ENCODE results near the gene SPATA33.

SPATA33 gene

DNA sequence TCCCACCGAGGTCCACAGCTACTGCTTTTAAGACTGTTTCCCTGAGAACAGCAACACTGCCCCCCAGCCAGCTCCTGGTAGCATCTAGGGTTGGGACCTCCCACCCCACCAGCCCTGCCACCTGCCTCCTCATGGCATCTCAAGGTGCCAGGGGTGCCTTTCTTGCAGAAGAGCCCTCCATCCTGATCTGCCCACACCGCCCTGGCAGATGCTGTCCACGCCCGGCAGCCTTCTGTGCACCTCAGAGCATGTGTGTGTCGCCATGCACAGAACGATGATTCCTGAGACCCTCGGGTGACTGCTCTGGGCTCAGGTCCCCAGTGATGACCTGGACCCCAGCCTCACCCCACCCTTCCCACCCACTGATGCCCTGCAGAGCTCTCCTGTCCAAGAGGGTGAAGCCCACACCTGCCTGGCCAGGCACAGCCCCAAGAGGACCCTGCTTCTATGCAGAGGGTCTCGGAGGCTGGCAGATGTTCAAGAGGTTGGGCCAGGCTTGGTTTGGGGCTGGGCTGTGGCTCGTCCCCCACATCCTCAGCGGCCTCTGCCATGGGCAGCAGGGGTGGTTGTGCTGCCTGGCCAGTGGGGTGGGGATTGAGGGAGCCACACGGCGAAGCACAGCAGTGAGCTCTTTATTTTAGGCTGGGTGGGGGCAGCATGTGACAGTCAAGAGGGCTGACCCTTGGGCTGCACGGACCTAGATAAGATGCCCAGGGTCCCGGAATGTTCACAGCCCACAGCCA lies 49.1 kb downstream of the SPATA33 start:
- DNase-seq (ENCODE audit: low read depth in 1 of 2, low spot score in 1 of 2): no peak

- no peak for DNase-seq (ENCODE audit: low read depth in 1 of 2, low spot score in 1 of 2)
Observed at GRCh38 chr16:89707695-89708094, 50.1 kb downstream of the SPATA33 start.

DNA sequence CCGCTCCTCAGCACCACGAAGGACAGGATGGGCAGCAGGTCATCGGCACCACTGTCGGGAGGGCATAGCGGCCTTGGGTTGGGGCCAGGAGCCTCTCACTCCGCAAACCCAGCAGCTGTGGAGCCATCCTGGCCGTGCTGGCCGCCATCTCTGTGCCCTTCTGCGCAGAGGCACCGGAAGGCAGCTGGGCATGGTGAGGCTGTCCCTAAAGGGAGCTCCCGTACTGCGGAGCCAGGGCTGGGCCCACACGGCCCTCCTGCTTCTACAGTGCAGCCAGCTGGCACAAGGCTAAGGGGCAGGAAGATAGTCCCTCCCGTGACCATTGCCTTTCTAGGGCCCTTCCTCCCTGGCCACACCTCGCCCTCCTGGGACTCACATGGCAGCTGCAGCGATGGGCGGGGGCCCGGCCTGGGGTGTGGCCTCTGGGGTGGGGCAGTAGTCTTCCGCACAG lies 50.9 kb downstream of the SPATA33 start:
- no peak for DNase-seq (ENCODE audit: low read depth in 1 of 2, low spot score in 1 of 2)

DNA sequence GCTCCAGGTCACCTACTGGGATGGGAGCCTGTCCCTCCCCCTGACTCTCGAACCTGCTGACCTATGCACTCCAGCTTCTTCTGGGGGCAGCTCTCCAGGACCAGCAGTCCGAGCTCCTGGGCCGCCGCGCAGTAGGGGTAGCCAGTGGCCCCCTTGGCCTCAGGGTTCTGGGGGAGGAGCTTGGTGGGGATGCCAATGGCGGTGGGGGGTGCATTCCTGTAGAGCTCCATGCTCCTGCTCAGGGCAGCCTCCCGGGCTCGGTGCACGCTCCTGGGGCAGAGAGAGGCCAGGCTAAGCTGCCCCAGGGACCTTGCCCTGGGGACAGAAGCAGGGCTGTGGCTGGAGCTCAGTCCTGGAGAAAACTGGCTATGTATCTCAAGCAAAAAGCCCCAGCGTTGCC lies 51.5 kb downstream of the SPATA33 start:
- no peak for DNase-seq (ENCODE audit: low read depth in 1 of 2, low spot score in 1 of 2)

DNA sequence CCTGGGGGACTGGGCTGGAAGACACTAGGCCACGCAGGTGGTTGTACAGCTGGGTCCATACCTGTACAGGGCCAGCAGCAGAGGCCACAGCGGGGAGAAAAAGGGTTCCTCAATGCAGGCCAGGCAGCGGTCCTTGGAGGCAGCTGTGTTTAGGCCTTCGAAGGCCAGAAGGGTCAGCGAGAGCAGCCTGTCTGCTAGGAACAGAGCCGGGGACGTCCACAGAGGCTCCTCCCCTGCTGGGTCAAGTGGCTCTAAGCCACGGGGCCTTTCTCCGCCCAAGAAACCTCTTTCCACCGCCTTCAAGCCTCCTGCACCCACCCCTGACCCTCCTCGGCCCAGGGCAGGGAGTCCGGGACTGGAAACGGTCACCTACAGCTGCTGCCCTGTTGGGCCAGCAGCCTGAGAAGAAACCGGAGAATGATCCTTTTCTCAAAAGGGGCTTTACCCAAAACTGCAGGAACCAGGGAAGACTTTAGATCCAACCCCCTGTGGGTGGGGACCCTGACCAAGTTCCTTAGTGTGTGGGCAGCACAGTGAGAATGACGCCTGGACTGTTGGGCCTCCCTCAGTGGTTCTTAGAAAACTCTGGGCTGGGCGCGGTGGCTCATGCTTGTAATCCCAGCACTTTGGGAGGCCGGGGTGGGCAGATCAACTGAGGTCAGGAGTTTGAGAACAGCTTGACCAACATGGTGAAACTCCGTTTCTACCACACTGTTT lies 52.2 kb downstream of the SPATA33 start:
- no peak for DNase-seq (ENCODE audit: low read depth in 1 of 2, low spot score in 1 of 2)

DNA sequence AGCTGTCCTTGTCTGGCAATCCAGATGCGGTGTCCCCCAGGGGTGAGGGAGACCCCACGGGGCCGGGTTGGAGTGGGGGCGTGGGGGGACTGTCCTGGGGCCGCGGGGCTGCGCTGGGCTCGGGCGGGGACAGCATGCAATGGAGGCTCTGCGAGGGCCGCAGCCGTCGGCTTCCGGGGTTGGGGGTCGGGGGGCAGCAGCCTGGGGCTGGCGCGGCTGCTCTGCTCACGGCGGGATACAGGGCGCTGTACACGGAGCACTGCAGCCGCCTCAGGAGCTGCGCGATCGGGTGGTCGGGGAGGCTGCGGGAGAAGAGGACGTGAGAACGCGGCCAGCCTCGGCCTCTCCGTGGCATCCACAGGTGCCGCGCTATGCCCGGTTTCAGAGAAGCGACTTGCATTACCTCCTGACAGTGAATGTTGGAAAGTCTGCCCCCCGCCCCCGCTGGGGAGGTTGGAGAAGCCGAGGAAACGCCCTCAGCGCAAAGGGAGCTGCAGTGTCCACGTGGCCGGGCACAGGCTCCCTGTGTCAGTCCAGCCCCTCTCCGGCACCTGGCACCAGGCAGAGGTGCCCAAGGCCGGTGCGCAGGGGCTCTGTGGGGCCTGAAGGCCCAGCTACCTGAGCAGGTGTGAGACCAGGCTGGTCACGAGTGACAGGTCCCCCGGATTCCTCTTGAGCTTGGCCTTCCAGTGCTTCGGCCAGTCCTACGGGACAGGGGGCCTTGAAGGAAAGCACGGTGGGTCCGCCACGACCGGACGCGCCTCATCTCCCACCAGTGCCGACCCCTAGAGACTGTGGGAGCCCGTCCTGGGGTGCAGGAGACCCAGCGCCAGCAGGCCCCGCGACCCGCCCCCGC lies 53.3 kb downstream of the SPATA33 start:
- DNase-seq (ENCODE audit: low read depth in 1 of 2, low spot score in 1 of 2): no peak

DNA sequence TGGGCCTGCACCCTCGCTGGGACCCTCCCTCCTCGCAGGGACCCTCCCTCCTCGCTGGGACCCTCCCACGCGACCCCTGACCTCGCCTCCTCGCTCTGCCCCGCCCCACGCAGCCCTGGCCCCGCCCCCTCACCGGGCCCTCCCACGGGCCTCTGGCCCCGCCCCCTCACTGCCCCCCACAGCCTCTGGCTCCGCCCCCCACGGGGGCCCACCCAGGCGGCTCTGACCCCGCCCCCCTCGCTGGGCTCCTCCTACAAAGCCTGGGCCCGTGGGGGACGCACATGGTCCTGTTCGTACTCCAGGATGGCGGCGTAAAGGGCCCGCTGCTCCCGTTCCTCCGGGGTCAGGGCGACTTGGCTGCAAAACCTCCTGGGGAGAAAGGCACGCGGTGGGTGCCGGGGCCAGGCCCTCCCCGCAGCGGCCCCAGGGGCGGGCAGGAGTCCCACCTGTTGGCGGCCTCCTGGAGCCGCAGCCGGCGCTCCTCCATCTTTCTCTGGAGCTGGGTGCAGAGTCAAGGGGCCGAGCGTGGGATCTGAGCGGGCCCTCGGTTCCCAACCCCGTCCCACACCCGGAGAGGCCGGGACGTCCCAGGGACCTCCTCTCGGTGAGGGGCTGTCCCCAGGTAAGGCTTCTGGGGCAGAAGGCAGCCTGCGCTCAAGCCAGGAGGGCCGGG lies 54.1 kb downstream of the SPATA33 start:
- DNase-seq (ENCODE audit: low read depth in 1 of 2, low spot score in 1 of 2): peak; percentile 58 to 65

- DNase-seq (ENCODE audit: low read depth in 1 of 2, low spot score in 1 of 2): no peak
Observed at GRCh38 chr16:89712274-89712781, 54.7 kb downstream of the SPATA33 start.

DNA sequence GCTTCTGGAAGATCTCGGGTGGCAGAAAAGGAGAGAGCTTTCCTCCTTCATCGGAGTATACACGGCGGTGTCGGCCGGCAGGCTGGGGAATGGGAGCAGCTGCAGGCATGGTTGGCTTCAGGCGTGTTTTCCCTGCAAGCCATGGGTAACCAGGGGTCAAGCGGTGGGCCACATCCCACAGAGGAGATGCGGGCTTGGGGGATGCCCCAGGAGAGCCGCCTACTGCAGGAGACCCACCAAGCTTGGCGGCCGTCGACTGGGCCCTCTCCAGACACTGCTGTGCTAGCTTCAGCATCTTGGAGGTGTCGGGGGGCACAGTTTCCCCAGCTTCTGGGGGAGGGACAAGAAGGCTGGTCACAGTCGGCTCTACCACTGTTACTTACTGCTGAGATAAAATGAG lies 58.9 kb downstream of the SPATA33 start:
- no peak for DNase-seq (ENCODE audit: low read depth in 1 of 2, low spot score in 1 of 2)

- no peak for DNase-seq (ENCODE audit: low read depth in 1 of 2, low spot score in 1 of 2)
Observed at GRCh38 chr16:89716916-89717687, 59.5 kb downstream of the SPATA33 start.

- no peak for DNase-seq (ENCODE audit: low read depth in 1 of 2, low spot score in 1 of 2)
Observed at GRCh38 chr16:89717688-89718505, 60.3 kb downstream of the SPATA33 start.
